IPS-20b (cell line): ENCODE results near the gene CHST9.
"Not testable (repeated sequence)": the region's sequence is repeated elsewhere in the genome, so short reads cannot be mapped to it uniquely, and the experiment has no call there.

Experiments
- H3K27ac ChIP-seq: one replicate; pipeline ENCODE4 v1.5.1; 2013; ENCODE audit warnings: low read length
- H3K27me3 ChIP-seq: 2 replicates; pipeline ENCODE4 v1.6.1; 2013; ENCODE audit warnings: mild to moderate bottlenecking, low read length, inconsistent platforms; ENCODE audit not compliant: insufficient read depth
- H3K36me3 ChIP-seq: 2 replicates; pipeline ENCODE4 v1.6.1; 2013; ENCODE audit warnings: low read depth, mild to moderate bottlenecking, inconsistent platforms, low read length, moderate library complexity; ENCODE audit not compliant: insufficient read depth
- H3K4me1 ChIP-seq: 2 replicates; pipeline ENCODE4 v1.6.1; 2013; ENCODE audit warnings: mild to moderate bottlenecking, control low read depth, inconsistent platforms, low read length, moderate library complexity; ENCODE audit not compliant: insufficient read depth
- H3K4me3 ChIP-seq: 2 replicates; pipeline ENCODE4 v1.5.1; 2013; ENCODE audit warnings: mild to moderate bottlenecking, low read length, inconsistent platforms
- H3K9ac ChIP-seq: 2 replicates; pipeline ENCODE4 v1.6.1; 2013; ENCODE audit warnings: low read depth, mild to moderate bottlenecking, inconsistent platforms, low read length, moderate library complexity
- H3K9me3 ChIP-seq: 2 replicates; pipeline ENCODE4 v1.6.1; 2013; ENCODE audit warnings: mild to moderate bottlenecking, low read depth, low read length, inconsistent platforms; ENCODE audit not compliant: insufficient read depth

The CHST9 gene

GRCh38 chr18:27164905-27165304 is 20.2 kb downstream of the CHST9 start:
- H3K4me3 ChIP-seq, result no peak overlapping the region
- H3K9me3 ChIP-seq, result peaks cover 4% of the 10 kb centered on the region
- no peaks in the 10 kb centered on the region for H3K4me1 ChIP-seq
- no peaks in the 10 kb centered on the region for H3K27me3 ChIP-seq
- H3K9ac ChIP-seq, result no peak overlapping the region
- H3K27ac ChIP-seq, result no peak overlapping the region
- no peaks in the 10 kb centered on the region for H3K36me3 ChIP-seq

GRCh38 chr18:27163197-27163716 is 21.9 kb downstream of the CHST9 start:
- H3K27ac ChIP-seq, H3K36me3 ChIP-seq, H3K4me1 ChIP-seq, H3K9me3 ChIP-seq, H3K9ac ChIP-seq, H3K27me3 ChIP-seq, H3K4me3 ChIP-seq: not testable (repeated sequence)

GRCh38 chr18:27149240-27149639 is 35.9 kb downstream of the CHST9 start:
- H3K4me3 ChIP-seq, H3K36me3 ChIP-seq, H3K27ac ChIP-seq, H3K4me1 ChIP-seq, H3K9me3 ChIP-seq, H3K9ac ChIP-seq, H3K27me3 ChIP-seq: not testable (repeated sequence)

- H3K9ac ChIP-seq, result no peak overlapping the region
- H3K36me3 ChIP-seq, result no peaks in the 10 kb centered on the region
- H3K4me1 ChIP-seq, result peaks cover 8% of the 10 kb centered on the region; the same call in 1 of the 2 replicates
- H3K27ac ChIP-seq, result no peak overlapping the region
- H3K27me3 ChIP-seq, result no peaks in the 10 kb centered on the region
- H3K4me3 ChIP-seq, result no peak overlapping the region
- H3K9me3 ChIP-seq, result peaks cover 7% of the 10 kb centered on the region; the same call in 1 of the 2 replicates
Measured at GRCh38 chr18:27144672-27145071, 40.4 kb downstream of the CHST9 start.

GRCh38 chr18:27143580-27144287 is 41.4 kb downstream of the CHST9 start:
- no peak overlapping the region for H3K9ac ChIP-seq
- H3K4me3 ChIP-seq, result no peak overlapping the region
- no peak overlapping the region for H3K27ac ChIP-seq
- H3K4me1 ChIP-seq, result peaks cover 8% of the 10 kb centered on the region; the same call in 1 of the 2 replicates
- no peaks in the 10 kb centered on the region for H3K36me3 ChIP-seq
- no peaks in the 10 kb centered on the region for H3K27me3 ChIP-seq
- no peaks in the 10 kb centered on the region for H3K9me3 ChIP-seq

GRCh38 chr18:27142891-27143290 is 42.2 kb downstream of the CHST9 start:
- Histone ChIP-seq H3K36me3 (no peaks in the 10 kb centered on the region), H3K27me3 (no peaks in the 10 kb centered on the region), H3K9me3 (no peaks in the 10 kb centered on the region), H3K9ac (no peak overlapping the region), H3K27ac (no peak overlapping the region), H3K4me3 (no peak overlapping the region), H3K4me1 (peaks cover 13% of the 10 kb centered on the region; the same call in 1 of the 2 replicates)

GRCh38 chr18:27141876-27142275 is 43.2 kb downstream of the CHST9 start:
- no peak overlapping the region for H3K9ac ChIP-seq

GRCh38 chr18:27138079-27138478 is 47.0 kb downstream of the CHST9 start:
- no peaks in the 10 kb centered on the region for H3K9me3 ChIP-seq
- no peak overlapping the region for H3K27ac ChIP-seq
- H3K4me1 ChIP-seq, result peaks cover 10% of the 10 kb centered on the region
- H3K36me3 ChIP-seq, result no peaks in the 10 kb centered on the region
- no peak overlapping the region for H3K9ac ChIP-seq
- H3K4me3 ChIP-seq, result no peak overlapping the region
- no peaks in the 10 kb centered on the region for H3K27me3 ChIP-seq

More at GRCh38 chr18:27141876-27142275, 43.2 kb downstream of the CHST9 start:
- no peaks in the 10 kb centered on the region for H3K27me3 ChIP-seq
- H3K4me3 ChIP-seq, result no peak overlapping the region
- H3K27ac ChIP-seq, result no peak overlapping the region
- H3K9me3 ChIP-seq, result no peaks in the 10 kb centered on the region
- no peaks in the 10 kb centered on the region for H3K36me3 ChIP-seq
- H3K4me1 ChIP-seq, result peaks cover 13% of the 10 kb centered on the region; the same call in 1 of the 2 replicates

- no peaks in the 10 kb centered on the region for H3K36me3 ChIP-seq
- H3K27ac ChIP-seq, result no peak overlapping the region
- no peak overlapping the region for H3K4me3 ChIP-seq
Measured at GRCh38 chr18:27136208-27136535, 48.9 kb downstream of the CHST9 start.

GRCh38 chr18:27135504-27136207 is 49.5 kb downstream of the CHST9 start:
- H3K27ac ChIP-seq, result no peak overlapping the region
- no peaks in the 10 kb centered on the region for H3K27me3 ChIP-seq
- no peak overlapping the region for H3K4me3 ChIP-seq
- H3K9ac ChIP-seq, result no peak overlapping the region
- peaks cover 10% of the 10 kb centered on the region for H3K4me1 ChIP-seq
- H3K36me3 ChIP-seq, result no peaks in the 10 kb centered on the region
- no peaks in the 10 kb centered on the region for H3K9me3 ChIP-seq

More at GRCh38 chr18:27136208-27136535, 48.9 kb downstream of the CHST9 start:
- peaks cover 10% of the 10 kb centered on the region for H3K4me1 ChIP-seq
- no peak overlapping the region for H3K9ac ChIP-seq
- H3K9me3 ChIP-seq, result no peaks in the 10 kb centered on the region
- no peaks in the 10 kb centered on the region for H3K27me3 ChIP-seq

- Histone ChIP-seq H3K9me3 (no peaks in the 10 kb centered on the region), H3K9ac (no peak overlapping the region)
Measured at GRCh38 chr18:27130065-27130630, 55.0 kb downstream of the CHST9 start.

More at GRCh38 chr18:27130065-27130630, 55.0 kb downstream of the CHST9 start:
- Histone ChIP-seq H3K36me3 (no peaks in the 10 kb centered on the region), H3K27me3 (no peaks in the 10 kb centered on the region), H3K4me1 (peaks cover 14% of the 10 kb centered on the region; the same call in 1 of the 2 replicates), H3K27ac (no peak overlapping the region), H3K4me3 (no peak overlapping the region)
